GM21737 (cell line): ENCODE measurements around the gene VCX3B.
"Not testable (repeated sequence)": the region's sequence is repeated elsewhere in the genome, so short reads cannot be mapped to it uniquely, and the experiment has no call there.

ENCODE experiments used
- ATAC-seq: cut with Tn5 transposase; IDR thresholded peaks from one replicate; pipeline ENCODE4 v1.9.1; 2021; ENCODE audit warnings: mild to moderate bottlenecking, moderate library complexity; ENCODE audit not compliant: unreplicated experiment

The VCX3B gene

GRCh38 chrX:8464530-8464929 is at the start of gene VCX3B:
TSS of gene VCX3B (plus strand) at chrX:8464830. CDS start at chrX:8465451, 621 bp downstream.
- not testable (repeated sequence) for ATAC-seq

- ATAC-seq = no peak
Measured at GRCh38 chrX:8418301-8418700, 46.3 kb upstream of the VCX3B start.

- no peak for ATAC-seq
Measured at GRCh38 chrX:8424912-8425311, 39.7 kb upstream of the VCX3B start.

- no peak for ATAC-seq
Measured at GRCh38 chrX:8429692-8430249, 34.9 kb upstream of the VCX3B start.

GRCh38 chrX:8430444-8430843 is 34.2 kb upstream of the VCX3B start:
- no peak for ATAC-seq

- no peak for ATAC-seq
Measured at GRCh38 chrX:8432396-8432795, 32.2 kb upstream of the VCX3B start.

- no peak for ATAC-seq
Measured at GRCh38 chrX:8433109-8434062, 31.2 kb upstream of the VCX3B start.

GRCh38 chrX:8447368-8447767 is 17.3 kb upstream of the VCX3B start:
- no peak for ATAC-seq

GRCh38 chrX:8452343-8452742 is 12.3 kb upstream of the VCX3B start:
- ATAC-seq = not testable (repeated sequence)

GRCh38 chrX:8453611-8454010 is 11.0 kb upstream of the VCX3B start:
- no peak for ATAC-seq

- no peak for ATAC-seq
Measured at GRCh38 chrX:8455557-8455956, 9.1 kb upstream of the VCX3B start.

GRCh38 chrX:8462488-8462887 is 2.1 kb upstream of the VCX3B start:
- no peak for ATAC-seq

- no peak for ATAC-seq
Measured at GRCh38 chrX:8484360-8484949, 19.8 kb downstream of the VCX3B start.

GRCh38 chrX:8495036-8495435 is 30.4 kb downstream of the VCX3B start:
- ATAC-seq = not testable (repeated sequence)

- ATAC-seq = no peak
Measured at GRCh38 chrX:8500203-8500602, 35.6 kb downstream of the VCX3B start.

- not testable (repeated sequence) for ATAC-seq
Measured at GRCh38 chrX:8502101-8502500, 37.5 kb downstream of the VCX3B start.

GRCh38 chrX:8504451-8504850 is 39.8 kb downstream of the VCX3B start:
- no peak for ATAC-seq
